ENCODE results near the gene ASS1.
A peak's percentile ranks its signal among the peaks of the same experiment; 100 is the strongest.

The ASS1 gene

GRCh38 chr9:130454096-130454811, 9.5 kb downstream of the ASS1 start:
- no peak for DNase-seq (ENCODE audit: low read depth in 2 of 2)

GRCh38 chr9:130454812-130455325, 10.1 kb downstream of the ASS1 start:
- no peak for DNase-seq (ENCODE audit: low read depth in 2 of 2)

- DNase-seq (ENCODE audit: low read depth in 2 of 2) = no peak
These were observed 13.5 kb downstream of the ASS1 start for GRCh38 chr9:130458027-130458803.

GRCh38 chr9:130458804-130459067, 14.0 kb downstream of the ASS1 start:
- DNase-seq (ENCODE audit: low read depth in 2 of 2) = no peak

- DNase-seq (ENCODE audit: low read depth in 2 of 2) = no peak
These were observed 14.4 kb downstream of the ASS1 start for GRCh38 chr9:130459151-130459550.

- DNase-seq (ENCODE audit: low read depth in 2 of 2) = no peak
These were observed 15.3 kb downstream of the ASS1 start for GRCh38 chr9:130459941-130460669.

- DNase-seq (ENCODE audit: low read depth in 2 of 2) = peak; percentile 55 to 63
These were observed 16.5 kb downstream of the ASS1 start for GRCh38 chr9:130461218-130461630.

- no peak for DNase-seq (ENCODE audit: low read depth in 2 of 2)
These were observed 17.0 kb downstream of the ASS1 start for GRCh38 chr9:130461731-130462130.

- DNase-seq (ENCODE audit: low read depth in 2 of 2) = no peak
These were observed 18.2 kb downstream of the ASS1 start for GRCh38 chr9:130462685-130463540.

GRCh38 chr9:130463763-130464745, 19.3 kb downstream of the ASS1 start:
- no peak for DNase-seq (ENCODE audit: low read depth in 2 of 2)

GRCh38 chr9:130465383-130466096, 20.8 kb downstream of the ASS1 start:
- no peak for DNase-seq (ENCODE audit: low read depth in 2 of 2)

- DNase-seq (ENCODE audit: low read depth in 2 of 2) = no peak
These were observed 21.9 kb downstream of the ASS1 start for GRCh38 chr9:130466537-130467217.

GRCh38 chr9:130467316-130467715, 22.6 kb downstream of the ASS1 start:
- DNase-seq (ENCODE audit: low read depth in 2 of 2) = no peak

- no peak for DNase-seq (ENCODE audit: low read depth in 2 of 2)
These were observed 23.8 kb downstream of the ASS1 start for GRCh38 chr9:130468566-130468965.

- DNase-seq (ENCODE audit: low read depth in 2 of 2) = no peak
These were observed 25.5 kb downstream of the ASS1 start for GRCh38 chr9:130470269-130470668.

GRCh38 chr9:130470950-130471349, 26.2 kb downstream of the ASS1 start:
- DNase-seq (ENCODE audit: low read depth in 2 of 2) = no peak

GRCh38 chr9:130471411-130472183, 26.8 kb downstream of the ASS1 start:
- DNase-seq (ENCODE audit: low read depth in 2 of 2) = no peak

- no peak for DNase-seq (ENCODE audit: low read depth in 2 of 2)
These were observed 27.5 kb downstream of the ASS1 start for GRCh38 chr9:130472184-130472705.
